IPS-18c (cell line): Measurements from ENCODE around the gene ABHD12.
"Not testable (repeated sequence)": the region's sequence is repeated elsewhere in the genome, so short reads cannot be mapped to it uniquely, and the experiment has no call there.

Experiments
- H3K4me3 ChIP-seq: 2 replicates; pipeline ENCODE4 v1.7.0; 2013; ENCODE audit warnings: low read depth, mild to moderate bottlenecking, low read length, moderate library complexity; ENCODE audit not compliant: insufficient read depth
- H3K9me3 ChIP-seq: one replicate; pipeline ENCODE4 v1.6.1; 2013; ENCODE audit warnings: mild to moderate bottlenecking, low read length, moderate library complexity; ENCODE audit not compliant: control insufficient read depth, insufficient read depth

Gene ABHD12

DNA sequence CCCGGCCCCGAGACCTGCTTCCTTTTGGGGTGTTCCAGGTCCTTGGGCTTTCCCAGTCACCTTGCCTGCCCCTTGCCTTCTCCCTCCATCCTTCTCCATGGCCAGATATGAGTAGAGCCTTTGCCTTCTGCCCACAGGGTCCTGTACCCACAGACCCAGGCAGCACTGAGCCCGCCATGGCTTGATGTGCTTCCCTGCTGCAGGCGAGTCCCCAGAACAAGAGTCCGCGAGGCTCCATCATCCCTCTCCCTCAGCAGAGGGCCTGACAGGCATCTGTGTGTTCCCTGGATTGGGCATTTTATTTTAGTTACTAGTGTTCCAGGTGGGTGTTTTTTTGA lies 120.8 kb downstream of the ABHD12 start:
- no peaks in the 10 kb centered on the region for H3K9me3 ChIP-seq
- no peak overlapping the region for H3K4me3 ChIP-seq

- Histone ChIP-seq H3K4me3 (no peak overlapping the region), H3K9me3 (no peaks in the 10 kb centered on the region)
Observed at GRCh38 chr20:25269057-25269832, 121.4 kb downstream of the ABHD12 start.

GRCh38 chr20:25260770-25261437 lies 129.7 kb downstream of the ABHD12 start:
- H3K9me3 ChIP-seq, H3K4me3 ChIP-seq: not testable (repeated sequence)

- Histone ChIP-seq H3K4me3 (no peak overlapping the region), H3K9me3 (peaks cover 8% of the 10 kb centered on the region)
Observed at GRCh38 chr20:25259788-25260254, 130.8 kb downstream of the ABHD12 start.

DNA sequence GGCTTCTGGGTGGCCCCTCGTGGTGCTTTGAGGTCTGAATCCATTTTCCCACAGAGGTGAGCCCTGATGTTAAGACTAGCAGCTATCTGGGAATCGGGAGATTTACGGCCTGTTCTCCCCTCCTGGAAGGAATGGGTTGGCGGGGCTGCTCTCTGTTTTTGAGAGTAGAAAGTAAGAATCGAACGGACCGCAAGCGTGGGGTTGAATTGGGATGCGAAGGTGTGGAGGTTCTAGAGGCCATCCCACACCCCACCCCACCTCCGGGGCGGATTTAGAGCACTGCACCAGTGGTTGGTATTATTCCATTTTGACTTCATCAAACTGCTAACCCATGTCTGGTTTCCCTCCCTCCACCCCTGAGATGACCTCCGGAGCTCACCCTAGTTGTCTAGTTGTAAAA lies 131.3 kb downstream of the ABHD12 start:
- peaks cover 8% of the 10 kb centered on the region for H3K9me3 ChIP-seq

DNA sequence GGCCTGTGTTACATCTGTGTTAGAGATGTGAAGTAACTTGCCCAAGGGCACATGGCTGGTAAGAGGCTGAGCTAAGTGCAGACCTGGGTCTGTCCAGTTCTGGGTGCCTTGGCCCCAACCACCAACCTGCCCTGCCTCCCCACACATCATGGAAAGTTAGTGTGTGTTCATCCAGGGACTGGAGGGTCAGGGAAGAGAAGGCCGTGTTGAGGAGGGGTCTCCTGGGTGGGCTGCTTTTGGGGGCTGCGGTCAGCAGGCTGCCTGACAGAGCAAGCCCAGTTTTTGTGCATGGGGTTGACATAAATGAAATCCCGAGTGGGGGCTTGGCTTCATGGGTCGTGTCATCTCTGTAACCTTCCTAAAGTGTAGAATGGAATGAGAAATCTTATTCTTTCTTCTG lies 131.8 kb downstream of the ABHD12 start:
- Histone ChIP-seq H3K4me3 (no peak overlapping the region), H3K9me3 (peaks cover 8% of the 10 kb centered on the region)

More for the DNA sequence above, 131.3 kb downstream of the ABHD12 start:
- no peak overlapping the region for H3K4me3 ChIP-seq

- Histone ChIP-seq H3K9me3 (peaks cover 8% of the 10 kb centered on the region), H3K4me3 (no peak overlapping the region)
Observed at GRCh38 chr20:25258476-25258805, 132.2 kb downstream of the ABHD12 start.

DNA sequence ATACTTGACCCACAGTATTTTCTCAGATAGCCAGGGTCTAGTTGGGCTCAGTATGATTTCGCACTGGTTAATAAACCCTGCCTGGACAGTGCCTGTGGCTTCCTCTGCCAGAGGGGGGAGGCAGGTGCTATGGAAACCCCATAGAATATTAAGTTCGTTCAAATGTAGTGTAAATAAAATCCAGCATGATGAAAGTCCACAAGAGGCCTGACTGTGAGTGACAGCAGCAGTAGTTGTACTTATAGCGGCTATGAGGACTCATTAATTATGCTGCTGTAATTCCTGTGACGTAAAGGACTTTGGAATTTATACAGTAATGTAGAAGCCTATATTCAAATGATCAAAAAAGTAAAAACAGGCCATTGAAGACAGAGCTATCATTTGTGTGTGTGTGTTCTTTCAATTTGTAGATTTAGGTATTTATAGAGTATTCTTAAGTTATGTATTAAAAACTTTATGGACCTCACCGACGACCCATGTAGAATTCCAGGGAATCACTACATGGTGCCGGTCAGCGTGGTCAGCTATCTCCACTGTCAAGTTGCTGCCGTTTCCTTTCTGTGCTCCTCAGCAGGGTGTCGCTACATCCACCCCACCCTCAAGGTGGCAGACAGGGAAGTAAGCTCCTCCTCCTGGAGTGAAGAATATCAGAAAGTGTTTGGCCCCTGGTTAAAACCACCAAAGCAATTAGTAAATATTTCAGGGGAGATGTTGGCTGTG lies 132.7 kb downstream of the ABHD12 start:
- Histone ChIP-seq H3K4me3 (no peak overlapping the region), H3K9me3 (peaks cover 8% of the 10 kb centered on the region)

DNA sequence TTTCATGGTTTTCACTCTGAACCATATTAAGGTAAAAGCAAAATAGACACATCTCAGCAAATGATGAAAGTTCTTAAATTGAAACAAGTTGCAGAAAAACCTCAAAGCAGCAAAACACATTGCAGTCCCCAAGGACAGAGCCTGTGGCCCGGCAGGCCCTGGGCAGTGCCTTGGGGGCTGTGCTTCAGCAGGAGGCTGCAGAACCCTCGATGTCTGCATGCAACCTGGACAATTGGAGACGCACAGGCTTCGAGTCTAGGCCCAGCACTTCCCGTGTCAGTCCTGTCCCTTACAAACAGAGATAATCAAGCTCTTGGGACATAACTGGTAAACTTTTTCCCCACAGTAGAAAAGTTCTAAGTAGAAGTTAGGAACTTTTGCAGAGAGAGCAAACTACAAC lies 133.5 kb downstream of the ABHD12 start:
- no peak overlapping the region for H3K4me3 ChIP-seq
- H3K9me3 ChIP-seq: peaks cover 8% of the 10 kb centered on the region

DNA sequence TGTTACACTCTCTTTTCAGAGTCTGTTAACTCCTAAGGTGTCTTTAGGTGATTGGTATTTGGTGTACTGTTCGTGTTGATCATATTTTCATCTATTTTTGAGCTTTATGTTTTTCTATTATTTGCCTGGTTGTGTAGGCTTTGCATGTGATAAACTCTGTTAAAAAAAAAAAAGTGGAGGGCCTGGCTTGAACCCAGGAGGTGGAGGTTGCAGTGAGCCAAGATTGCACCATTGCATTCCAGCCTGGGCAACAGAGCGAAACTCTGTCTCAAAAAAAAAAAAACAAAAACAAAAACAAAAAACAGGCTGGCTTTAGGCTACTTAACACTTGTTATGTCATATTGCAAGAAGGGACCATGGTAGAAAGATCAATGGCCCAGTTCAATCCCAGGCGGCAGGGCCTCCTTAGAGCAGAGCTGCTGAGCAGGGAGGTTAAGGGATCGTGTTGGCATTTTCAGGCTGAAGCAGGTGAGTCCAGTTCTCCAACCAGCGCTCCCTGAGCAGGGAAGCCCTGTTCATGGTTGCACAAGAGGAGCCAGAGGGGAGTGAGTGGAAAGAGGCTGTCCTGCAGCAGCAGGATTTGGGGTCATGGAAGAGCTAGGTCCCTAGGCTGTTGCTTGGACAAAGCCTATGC lies 134.3 kb downstream of the ABHD12 start:
- no peak overlapping the region for H3K4me3 ChIP-seq
- peaks cover 8% of the 10 kb centered on the region for H3K9me3 ChIP-seq

GRCh38 chr20:25254986-25255680 lies 135.5 kb downstream of the ABHD12 start:
- H3K9me3 ChIP-seq: no peaks in the 10 kb centered on the region

DNA sequence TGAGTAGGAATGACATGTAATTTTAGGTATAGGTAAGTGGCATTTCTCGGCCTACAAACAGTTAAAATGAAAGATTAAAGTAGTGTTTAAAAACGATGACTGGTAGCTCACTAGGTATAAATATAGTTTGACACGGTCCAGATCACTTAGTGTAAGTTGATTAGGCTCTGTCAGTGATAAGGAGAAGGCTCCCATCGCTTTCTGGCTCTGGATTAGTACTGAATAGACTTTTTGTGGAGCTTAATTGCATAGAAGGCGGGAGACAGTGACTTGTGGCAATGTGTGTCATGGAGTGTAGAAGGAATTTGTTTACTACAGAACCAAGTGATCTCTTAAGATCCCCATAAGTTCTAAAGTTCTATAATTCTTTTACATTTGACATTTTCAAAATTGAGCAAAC lies 136.1 kb downstream of the ABHD12 start:
- H3K9me3 ChIP-seq: no peaks in the 10 kb centered on the region
- H3K4me3 ChIP-seq: no peak overlapping the region

More at GRCh38 chr20:25254986-25255680, 135.5 kb downstream of the ABHD12 start:
- H3K4me3 ChIP-seq: no peak overlapping the region

- no peaks in the 10 kb centered on the region for H3K9me3 ChIP-seq
- no peak overlapping the region for H3K4me3 ChIP-seq
Observed at GRCh38 chr20:25253606-25254275, 136.9 kb downstream of the ABHD12 start.

DNA sequence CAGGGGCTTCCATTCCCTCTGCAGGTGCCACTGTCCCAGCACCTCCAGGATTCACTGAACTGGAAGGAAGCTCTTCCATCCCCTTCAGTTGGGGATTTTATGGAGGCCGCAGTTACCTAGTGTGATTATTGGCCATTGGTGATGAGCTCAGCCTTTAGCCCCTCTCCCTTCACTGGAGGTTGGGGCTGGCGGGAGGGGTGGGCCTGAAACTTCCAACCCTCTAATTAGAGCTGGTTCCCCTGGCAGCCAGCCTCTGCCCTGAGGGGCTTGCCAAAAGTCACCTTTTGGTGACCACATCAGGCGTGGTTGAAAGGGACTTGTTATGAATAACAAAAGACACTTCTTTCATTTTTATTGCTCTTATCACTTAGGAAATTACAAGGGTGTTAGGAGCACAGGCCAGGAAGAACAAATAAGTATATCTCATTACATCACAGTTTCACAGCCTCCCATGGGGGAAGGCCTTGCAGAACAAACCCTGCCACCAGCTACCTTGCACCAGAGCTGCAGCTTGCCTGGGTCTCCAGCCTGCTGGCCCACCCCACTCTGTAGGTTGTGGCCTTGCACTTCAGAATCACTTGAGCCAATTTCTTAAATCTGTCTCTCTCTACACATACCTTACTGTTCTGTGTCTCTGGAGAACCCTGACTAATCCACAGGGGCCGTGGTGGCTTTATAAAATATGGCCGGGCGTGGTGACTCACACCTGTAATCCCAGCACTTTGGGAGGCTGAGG lies 137.8 kb downstream of the ABHD12 start:
- Histone ChIP-seq H3K4me3 (no peak overlapping the region), H3K9me3 (no peaks in the 10 kb centered on the region)

DNA sequence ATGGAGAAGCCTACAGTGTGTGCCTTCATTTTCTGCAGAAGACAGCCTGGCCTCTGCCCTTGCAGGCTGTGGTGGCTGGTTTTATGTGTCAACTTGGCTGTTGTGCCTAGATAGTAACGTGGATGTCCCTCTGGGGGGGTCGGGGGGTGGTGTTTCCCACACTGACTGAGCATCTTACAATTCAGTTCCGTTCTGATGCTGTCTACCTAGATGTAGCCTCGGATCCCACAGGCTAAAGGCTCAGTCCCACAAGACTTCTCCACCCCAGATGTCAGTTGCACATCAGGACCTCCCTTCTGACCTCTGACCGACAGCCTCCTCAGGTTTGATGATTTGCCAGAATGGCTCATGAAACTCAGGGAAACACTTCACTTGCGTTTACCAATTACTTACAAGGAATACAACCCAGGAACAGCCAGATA lies 138.4 kb downstream of the ABHD12 start:
- Histone ChIP-seq H3K9me3 (no peaks in the 10 kb centered on the region), H3K4me3 (no peak overlapping the region)

GRCh38 chr20:25251558-25251957 lies 139.1 kb downstream of the ABHD12 start:
- Histone ChIP-seq H3K9me3 (no peaks in the 10 kb centered on the region), H3K4me3 (no peak overlapping the region)
